Trophoblast cell (in vitro differentiated cells and primary cell): ENCODE results near the gene TBRG4.

ENCODE experiments used
- DNase-seq, 2 donors: peaks; one replicate each; pipeline ENCODE4 v3.0.0-alpha.2; 2016
- H2AFZ ChIP-seq: 2 replicates; pipeline ENCODE4 v1.6.1; 2013; ENCODE audit warnings: low read length, moderate library complexity, mild to moderate bottlenecking; ENCODE audit not compliant: insufficient read depth, poor library complexity
- H2AK5ac ChIP-seq: 2 replicates; pipeline ENCODE4 v1.6.1; 2013; ENCODE audit warnings: mild to moderate bottlenecking, low read length
- H2BK120ac ChIP-seq: 2 replicates; pipeline ENCODE4 v1.6.1; 2013; ENCODE audit warnings: low read length, mild to moderate bottlenecking, moderate library complexity; ENCODE audit not compliant: insufficient read depth, poor library complexity
- H2BK12ac ChIP-seq: 2 replicates; pipeline ENCODE4 v1.6.1; 2013; ENCODE audit warnings: mild to moderate bottlenecking, low read length, moderate library complexity
- H2BK5ac ChIP-seq: 2 replicates; pipeline ENCODE4 v1.6.1; 2013; ENCODE audit warnings: low read length, low read depth, moderate library complexity, mild to moderate bottlenecking; ENCODE audit not compliant: poor library complexity
- H3K14ac ChIP-seq: 2 replicates; pipeline ENCODE4 v1.6.1; 2013; ENCODE audit warnings: mild to moderate bottlenecking, low read length
- H3K18ac ChIP-seq: 2 replicates; pipeline ENCODE4 v1.6.1; 2013; ENCODE audit warnings: mild to moderate bottlenecking, low read length
- H3K23ac ChIP-seq: 2 replicates; pipeline ENCODE4 v1.6.1; 2013; ENCODE audit warnings: low read length
- H3K27ac ChIP-seq: 2 replicates; pipeline ENCODE4 v1.5.1; 2013; ENCODE audit warnings: low read depth, mild to moderate bottlenecking, inconsistent platforms, low read length, moderate library complexity
- H3K27me3 ChIP-seq: 2 replicates; pipeline ENCODE4 v1.6.1; 2013; ENCODE audit warnings: inconsistent platforms, mild to moderate bottlenecking, low read length, moderate library complexity; ENCODE audit not compliant: insufficient read depth
- H3K36me3 ChIP-seq, 2 experiments: 1 replicate in 1 of 2; 2 replicates in 1 of 2; pipeline ENCODE4 v1.6.1; 2013; ENCODE audit warnings: low read length in 2 of 2, mild to moderate bottlenecking in 2 of 2, moderate library complexity in 1 of 2; ENCODE audit not compliant: insufficient read depth in 2 of 2, control insufficient read depth in 1 of 2
- H3K4ac ChIP-seq: 2 replicates; pipeline ENCODE4 v1.6.1; 2013; ENCODE audit warnings: low read depth, mild to moderate bottlenecking, low read length, moderate library complexity
- H3K4me1 ChIP-seq, 2 experiments: 1 replicate in 1 of 2; 2 replicates in 1 of 2; pipeline ENCODE4 v1.6.1; 2013; ENCODE audit warnings: low read length in 2 of 2, mild to moderate bottlenecking in 2 of 2, moderate library complexity in 1 of 2; ENCODE audit not compliant: insufficient read depth in 2 of 2, control insufficient read depth in 1 of 2
- H3K4me2 ChIP-seq: 2 replicates; pipeline ENCODE4 v1.6.1; 2013; ENCODE audit warnings: inconsistent platforms, mild to moderate bottlenecking, low read length, moderate library complexity
- H3K4me3 ChIP-seq: 2 replicates; pipeline ENCODE4 v1.5.1; 2013; ENCODE audit warnings: mild to moderate bottlenecking, low read depth, low read length, inconsistent platforms
- H3K79me1 ChIP-seq: one replicate; pipeline ENCODE4 v1.6.1; 2013; ENCODE audit warnings: low read length
- H3K79me2 ChIP-seq: 2 replicates; pipeline ENCODE4 v1.6.1; 2013; ENCODE audit warnings: low read length, mild to moderate bottlenecking; ENCODE audit not compliant: control insufficient read depth, insufficient read depth, poor library complexity
- H3K9ac ChIP-seq: 2 replicates; pipeline ENCODE4 v1.6.1; 2013; ENCODE audit warnings: mild to moderate bottlenecking, low read length
- H3K9me3 ChIP-seq: 2 replicates; pipeline ENCODE4 v1.6.1; 2013; ENCODE audit warnings: low read depth, mild to moderate bottlenecking, control low read depth, inconsistent platforms, low read length; ENCODE audit not compliant: insufficient read depth
- H4K12ac ChIP-seq: 2 replicates; pipeline ENCODE4 v1.6.1; 2013; ENCODE audit warnings: low read depth, mild to moderate bottlenecking, low read length, moderate library complexity
- H4K8ac ChIP-seq: 2 replicates; pipeline ENCODE4 v1.6.1; 2013; ENCODE audit warnings: low read depth, mild to moderate bottlenecking, low read length, moderate library complexity
- H4K91ac ChIP-seq: one replicate; pipeline ENCODE4 v1.6.1; 2013; ENCODE audit warnings: low read depth, mild to moderate bottlenecking, low read length, moderate library complexity
- WGBS: extraction: QIAGEN DNeasy Blood & Tissue Kit; methylation state at CpG from one replicate; pipeline ENCODE4 v1.1.7; 2013; ENCODE audit warnings: missing lambda C conversion rate; ENCODE audit not compliant: insufficient read length, insufficient coverage; ENCODE audit errors: extremely low coverage; 5-methylcytosine and 5-hydroxymethylcytosine counted together

The TBRG4 gene

DNA sequence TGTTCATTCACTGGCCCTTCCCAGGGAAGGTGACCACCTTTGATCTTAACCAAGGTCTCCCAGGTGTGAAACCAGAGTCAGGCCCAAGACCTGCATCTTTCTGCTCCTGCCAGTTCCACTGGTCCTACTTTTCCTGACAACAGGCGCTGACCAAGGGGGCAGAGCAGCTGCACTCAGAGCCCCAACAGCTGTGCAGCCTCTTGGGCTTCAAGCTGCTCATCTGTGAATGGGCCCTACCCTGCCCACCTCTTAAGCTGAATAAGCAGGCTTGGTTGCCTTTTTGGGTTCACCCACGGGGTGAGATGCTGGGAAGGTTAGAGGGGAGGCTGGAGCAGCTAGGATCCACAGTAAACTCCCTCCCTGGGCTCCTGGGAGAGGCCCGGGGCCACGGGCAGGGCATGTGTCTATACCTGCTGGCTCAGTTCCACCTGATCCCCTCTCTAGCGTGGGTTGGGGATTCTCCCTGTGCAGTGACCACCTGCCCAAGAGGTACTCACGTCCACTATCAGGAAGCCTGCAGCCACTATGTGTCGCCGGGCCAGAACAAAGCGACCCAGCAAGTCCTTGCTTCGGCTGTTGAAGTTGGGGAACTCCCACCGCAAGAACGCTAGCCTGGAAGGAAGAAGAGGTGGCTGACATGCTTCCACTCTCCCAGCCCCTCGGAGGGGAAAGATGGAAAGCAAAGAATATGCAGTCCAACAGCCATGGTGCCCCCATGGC, 10.6 kb downstream of the TBRG4 start:
- no peaks in the 10 kb centered on the region for H3K4me1 ChIP-seq
- H4K91ac ChIP-seq, result no peak overlapping the region
- no peaks in the 10 kb centered on the region for H3K79me2 ChIP-seq
- no peaks in the 10 kb centered on the region for H3K79me1 ChIP-seq
- no peak overlapping the region for H3K14ac ChIP-seq
- H2BK120ac ChIP-seq, result no peak overlapping the region
- no peak overlapping the region for H2AK5ac ChIP-seq
- H3K18ac ChIP-seq, result no peak overlapping the region
- no peak overlapping the region for H2AFZ ChIP-seq
- H3K4ac ChIP-seq, result no peak overlapping the region
- no CpG with 5 or more reads among the region's 13 CpGs for WGBS
- H3K4me2 ChIP-seq, result no peak overlapping the region
- no peak overlapping the region for H4K8ac ChIP-seq
- no peak overlapping the region for H3K27ac ChIP-seq
- H3K36me3 ChIP-seq, result peaks cover 68 to 70% of the 10 kb centered on the region in 2 experiments
- no peaks in the 10 kb centered on the region for H3K9me3 ChIP-seq
- no peaks in the 10 kb centered on the region for H3K27me3 ChIP-seq
- H3K9ac ChIP-seq, result no peak overlapping the region
- no peak overlapping the region for H3K4me3 ChIP-seq
- H3K23ac ChIP-seq, result no peak overlapping the region
- H2BK5ac ChIP-seq, result no peak overlapping the region
- no peak overlapping the region for H4K12ac ChIP-seq
- no peak for DNase-seq
- no peak overlapping the region for H2BK12ac ChIP-seq

DNA sequence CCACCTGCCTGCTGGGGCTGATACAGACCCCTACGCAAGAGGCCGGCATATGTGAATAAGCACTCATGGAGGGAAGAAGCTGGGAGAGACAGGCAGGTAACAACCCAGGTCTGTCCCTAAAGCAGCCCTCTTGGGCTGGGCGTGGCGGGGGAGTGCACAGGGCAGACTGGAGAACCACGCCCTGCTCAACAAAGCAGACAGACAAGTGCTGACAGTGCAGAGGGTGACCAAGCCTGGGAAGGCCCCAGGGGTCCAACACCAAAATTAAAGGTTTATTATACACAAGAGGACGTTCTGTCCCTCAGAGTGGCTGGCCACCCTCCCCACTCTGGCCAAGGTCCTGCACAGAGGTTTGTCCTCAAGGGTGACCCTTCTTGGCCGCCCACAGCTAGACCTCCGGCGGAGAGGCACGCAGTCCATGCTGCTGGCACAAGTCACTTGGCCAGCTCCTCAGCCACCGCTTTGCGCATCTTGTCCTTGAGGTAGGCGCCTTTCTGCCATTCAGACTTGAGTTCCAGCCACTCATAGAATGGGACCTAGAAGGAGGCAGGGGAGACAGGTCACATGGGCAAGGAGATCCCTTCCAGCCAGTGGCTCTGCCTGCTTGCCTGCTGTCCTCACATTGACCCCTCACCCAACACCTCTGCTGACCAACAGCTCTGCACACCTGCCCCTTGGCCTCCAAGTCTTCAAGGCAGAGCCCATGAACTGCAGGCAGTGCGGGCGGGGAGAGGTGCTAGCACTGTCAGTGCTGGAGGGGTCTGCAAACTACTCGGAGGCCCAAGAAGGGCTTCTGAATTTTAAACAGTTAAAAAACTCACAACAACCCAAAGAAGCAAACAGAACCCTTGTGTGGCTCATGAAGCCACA, 11.4 kb downstream of the TBRG4 start:
- Histone ChIP-seq H3K79me2 (no peaks in the 10 kb centered on the region), H2AFZ (no peak overlapping the region), H3K27ac (no peak overlapping the region), H3K79me1 (no peaks in the 10 kb centered on the region), H4K12ac (no peak overlapping the region), H3K4me3 (no peak overlapping the region), H2BK12ac (no peak overlapping the region), H4K91ac (no peak overlapping the region), H3K4me2 (no peak overlapping the region), H3K36me3 (peaks cover 60 to 62% of the 10 kb centered on the region in 2 experiments), H2BK5ac (no peak overlapping the region), H3K27me3 (no peaks in the 10 kb centered on the region), H3K23ac (no peak overlapping the region), H3K18ac (no peak overlapping the region), H3K9ac (no peak overlapping the region), H3K4ac (no peak overlapping the region), H3K4me1 (no peaks in the 10 kb centered on the region), H3K9me3 (no peaks in the 10 kb centered on the region), H2AK5ac (no peak overlapping the region), H4K8ac (no peak overlapping the region), H2BK120ac (no peak overlapping the region), H3K14ac (no peak overlapping the region)
- WGBS, result no CpG with 5 or more reads among the region's 16 CpGs
- no peak for DNase-seq

GRCh38 chr7:45098983-45099839, 12.3 kb downstream of the TBRG4 start:
- H2AK5ac ChIP-seq, result no peak overlapping the region
- H3K14ac ChIP-seq, result no peak overlapping the region
- no peaks in the 10 kb centered on the region for H3K27me3 ChIP-seq
- H3K79me1 ChIP-seq, result no peaks in the 10 kb centered on the region
- H3K18ac ChIP-seq, result no peak overlapping the region
- H3K4ac ChIP-seq, result no peak overlapping the region
- H4K8ac ChIP-seq, result no peak overlapping the region
- no peak overlapping the region for H4K12ac ChIP-seq
- H2BK12ac ChIP-seq, result no peak overlapping the region
- H3K27ac ChIP-seq, result no peak overlapping the region
- no peak overlapping the region for H3K9ac ChIP-seq
- H2BK120ac ChIP-seq, result no peak overlapping the region
- no peak overlapping the region for H4K91ac ChIP-seq
- H3K4me1 ChIP-seq, result no peaks in the 10 kb centered on the region
- peaks cover 51 to 53% of the 10 kb centered on the region in 2 experiments for H3K36me3 ChIP-seq
- no peak for DNase-seq
- H3K23ac ChIP-seq, result no peak overlapping the region
- no CpG with 5 or more reads among the region's 10 CpGs for WGBS
- H3K79me2 ChIP-seq, result no peaks in the 10 kb centered on the region
- no peak overlapping the region for H3K4me3 ChIP-seq
- H2BK5ac ChIP-seq, result no peak overlapping the region
- no peak overlapping the region for H3K4me2 ChIP-seq
- H2AFZ ChIP-seq, result no peak overlapping the region
- no peaks in the 10 kb centered on the region for H3K9me3 ChIP-seq

DNA sequence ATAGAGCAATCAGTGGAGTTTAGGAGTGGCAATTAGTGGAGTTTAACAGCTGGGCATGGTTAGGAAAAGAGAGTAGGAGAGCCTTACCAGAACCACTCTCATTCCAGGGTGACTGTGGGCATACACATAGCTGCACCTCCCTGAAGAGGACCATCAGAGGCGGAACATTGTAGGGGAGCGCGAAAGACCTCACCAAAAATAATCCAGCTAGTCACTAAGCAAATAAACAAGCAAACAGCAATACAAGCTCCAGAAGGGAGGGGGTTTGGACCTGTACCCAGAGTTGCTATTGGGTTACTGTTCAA, 18.6 kb downstream of the TBRG4 start:
- Histone ChIP-seq H3K4ac (no peak overlapping the region), H3K79me1 (peaks cover 3% of the 10 kb centered on the region), H2AFZ (no peak overlapping the region), H3K4me3 (no peak overlapping the region), H3K23ac (no peak overlapping the region), H4K91ac (no peak overlapping the region), H3K27me3 (no peaks in the 10 kb centered on the region), H3K79me2 (peaks cover 1% of the 10 kb centered on the region), H2BK120ac (no peak overlapping the region), H3K14ac (no peak overlapping the region), H4K12ac (no peak overlapping the region), H3K9me3 (peaks cover 2% of the 10 kb centered on the region), H3K18ac (no peak overlapping the region), H2BK5ac (no peak overlapping the region), H4K8ac (no peak overlapping the region), H2AK5ac (no peak overlapping the region), H3K4me2 (no peak overlapping the region), H3K36me3 (no peaks in the 10 kb centered on the region), H3K4me1 (peaks cover 3 to 12% of the 10 kb centered on the region in 2 experiments), H2BK12ac (no peak overlapping the region), H3K27ac (no peak overlapping the region), H3K9ac (peak overlapping the region; percentile 18)
- no peak for DNase-seq
- WGBS, result no CpG with 5 or more reads among the region's 3 CpGs
